DOHH2 (cell line): ENCODE measurements around the gene FBXO45.
"Not testable (repeated sequence)": the region's sequence is repeated elsewhere in the genome, so short reads cannot be mapped to it uniquely, and the experiment has no call there.

Source experiments
- H3F3A ChIP-seq: fragments of 200-600 bp; sonication (generic), shearing (Covaris generic); 2 replicates; pipeline ENCODE4 v1.6.0; 2016; ENCODE audit warnings: antibody characterized with exemption, mild to moderate bottlenecking; ENCODE audit not compliant: control insufficient read depth, insufficient read depth
- H3K27ac ChIP-seq: fragments of 200-600 bp; sonication (generic); 2 replicates; pipeline ENCODE4 v1.5.1; 2014; ENCODE audit warnings: low read depth, mild to moderate bottlenecking, low read length, moderate library complexity
- H3K27me3 ChIP-seq: fragments of 200-600 bp; sonication (generic); 2 replicates; pipeline ENCODE4 v1.6.1; 2014; ENCODE audit warnings: mild to moderate bottlenecking, low read length, mixed read lengths; ENCODE audit not compliant: control insufficient read depth
- H3K36me3 ChIP-seq: fragments of 200-600 bp; sonication (generic); 2 replicates; pipeline ENCODE4 v1.6.1; 2014; ENCODE audit warnings: mild to moderate bottlenecking, low read length, moderate library complexity, mixed read lengths; ENCODE audit not compliant: control insufficient read depth
- H3K4me1 ChIP-seq: fragments of 200-600 bp; sonication (generic); 2 replicates; pipeline ENCODE4 v1.6.1; 2014; ENCODE audit warnings: mild to moderate bottlenecking, low read length, mixed read lengths; ENCODE audit not compliant: control insufficient read depth
- H3K4me2 ChIP-seq: fragments of 200-600 bp; sonication (generic); 2 replicates; pipeline ENCODE4 v1.6.0; 2014; ENCODE audit warnings: mild to moderate bottlenecking, low read length, moderate library complexity
- H3K4me3 ChIP-seq: fragments of 200-600 bp; sonication (generic); 2 replicates; pipeline ENCODE4 v1.5.1; 2014; ENCODE audit warnings: mild to moderate bottlenecking, low read length, mixed read lengths
- H3K79me2 ChIP-seq: fragments of 200-600 bp; sonication (generic); 2 replicates; pipeline ENCODE4 v1.6.1; 2014; ENCODE audit warnings: mild to moderate bottlenecking, low read length, mixed read lengths; ENCODE audit not compliant: control insufficient read depth
- H3K9me2 ChIP-seq: fragments of 200-600 bp; sonication (generic); replicated peaks from 2 replicates; pipeline ENCODE4 v1.6.1; 2014; ENCODE audit warnings: mild to moderate bottlenecking, low read length, mixed read lengths; ENCODE audit not compliant: control insufficient read depth
- H3K9me3 ChIP-seq: fragments of 200-600 bp; sonication (generic); 2 replicates; pipeline ENCODE4 v1.6.1; 2014; ENCODE audit warnings: antibody characterized with exemption, low read length, mixed read lengths; ENCODE audit not compliant: control insufficient read depth, insufficient read depth
- H4K20me1 ChIP-seq: fragments of 200-600 bp; sonication (generic); 2 replicates; pipeline ENCODE4 v1.6.0; 2014; ENCODE audit warnings: low read depth, mild to moderate bottlenecking, antibody characterized with exemption, low read length, moderate library complexity; ENCODE audit not compliant: control insufficient read depth, insufficient read depth
- EZH2phosphoT487 ChIP-seq: fragments of 200-600 bp; sonication (generic); IDR thresholded peaks from 2 replicates; pipeline ENCODE4 v1.6.1; 2017; ENCODE audit warnings: borderline replicate concordance, mild to moderate bottlenecking, antibody characterized with exemption, low read length, moderate library complexity, mixed read lengths
- TF ChIP-seq, protein P1 (sequence below): fragments of 200-600 bp; sonication (generic); IDR thresholded peaks from one replicate; pipeline ENCODE4 v1.5.1; 2014; ENCODE audit warnings: antibody characterized with exemption, mild to moderate bottlenecking, low read depth, low read length; ENCODE audit not compliant: poor library complexity, severe bottlenecking

Gene FBXO45

GRCh38 chr3:196563721-196564225, 4.7 kb upstream of the FBXO45 start:
- H3K9me2 ChIP-seq = no peaks in the 10 kb centered on the region
- H3K79me2 ChIP-seq = peaks cover 25% of the 10 kb centered on the region
- H3K27ac ChIP-seq = no peak overlapping the region
- no peaks in the 10 kb centered on the region for H3F3A ChIP-seq
- no peaks in the 10 kb centered on the region for H3K9me3 ChIP-seq
- no peak overlapping the region for H3K4me2 ChIP-seq
- no peak overlapping the region for H3K4me3 ChIP-seq
- TF ChIP-seq, protein P1, sequence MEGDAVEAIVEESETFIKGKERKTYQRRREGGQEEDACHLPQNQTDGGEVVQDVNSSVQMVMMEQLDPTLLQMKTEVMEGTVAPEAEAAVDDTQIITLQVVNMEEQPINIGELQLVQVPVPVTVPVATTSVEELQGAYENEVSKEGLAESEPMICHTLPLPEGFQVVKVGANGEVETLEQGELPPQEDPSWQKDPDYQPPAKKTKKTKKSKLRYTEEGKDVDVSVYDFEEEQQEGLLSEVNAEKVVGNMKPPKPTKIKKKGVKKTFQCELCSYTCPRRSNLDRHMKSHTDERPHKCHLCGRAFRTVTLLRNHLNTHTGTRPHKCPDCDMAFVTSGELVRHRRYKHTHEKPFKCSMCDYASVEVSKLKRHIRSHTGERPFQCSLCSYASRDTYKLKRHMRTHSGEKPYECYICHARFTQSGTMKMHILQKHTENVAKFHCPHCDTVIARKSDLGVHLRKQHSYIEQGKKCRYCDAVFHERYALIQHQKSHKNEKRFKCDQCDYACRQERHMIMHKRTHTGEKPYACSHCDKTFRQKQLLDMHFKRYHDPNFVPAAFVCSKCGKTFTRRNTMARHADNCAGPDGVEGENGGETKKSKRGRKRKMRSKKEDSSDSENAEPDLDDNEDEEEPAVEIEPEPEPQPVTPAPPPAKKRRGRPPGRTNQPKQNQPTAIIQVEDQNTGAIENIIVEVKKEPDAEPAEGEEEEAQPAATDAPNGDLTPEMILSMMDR = no peak
- TF ChIP-seq EZH2phosphoT487 = no peak
- no peaks in the 10 kb centered on the region for H3K27me3 ChIP-seq
- peaks cover 21% of the 10 kb centered on the region for H3K36me3 ChIP-seq
- peaks cover 7% of the 10 kb centered on the region for H3K4me1 ChIP-seq
- H4K20me1 ChIP-seq = no peaks in the 10 kb centered on the region

- Histone ChIP-seq H3K4me1 (peaks cover 33% of the 10 kb centered on the region), H3K79me2 (peaks cover 73% of the 10 kb centered on the region), H3K36me3 (peaks cover 13% of the 10 kb centered on the region), H3K9me2 (no peaks in the 10 kb centered on the region), H3K4me2 (peak overlapping the region; percentile 77), H3K27me3 (no peaks in the 10 kb centered on the region), H3K27ac (no peak overlapping the region), H3K4me3 (peak overlapping the region; percentile 80), H3K9me3 (no peaks in the 10 kb centered on the region), H4K20me1 (peaks cover 5% of the 10 kb centered on the region; the same call in 1 of the 2 replicates), H3F3A (peaks cover 4% of the 10 kb centered on the region; the same call in 1 of the 2 replicates)
- TF ChIP-seq EZH2phosphoT487 = no peak
- TF ChIP-seq, protein P1 = no peak
Measured at GRCh38 chr3:196569003-196569516, 600 bp downstream of the FBXO45 start.

- not testable (repeated sequence) for H3F3A ChIP-seq, H3K4me3 ChIP-seq, H3K27ac ChIP-seq, H3K9me2 ChIP-seq, H3K27me3 ChIP-seq, H3K9me3 ChIP-seq
- H3K36me3 ChIP-seq = peaks cover 15% of the 10 kb centered on the region
- peaks cover 10% of the 10 kb centered on the region; the same call in 1 of the 2 replicates for H4K20me1 ChIP-seq
- H3K4me1 ChIP-seq = peaks cover 33% of the 10 kb centered on the region
- H3K79me2 ChIP-seq = peaks cover 83% of the 10 kb centered on the region
- H3K4me2 ChIP-seq = peak overlapping the region; percentile 77
Measured at GRCh38 chr3:196570332-196570731, 1.9 kb downstream of the FBXO45 start.

GRCh38 chr3:196572389-196572788, 3.9 kb downstream of the FBXO45 start:
- H3K4me1 ChIP-seq = peaks cover 28% of the 10 kb centered on the region
- H3K9me2 ChIP-seq = no peaks in the 10 kb centered on the region
- peaks cover 4% of the 10 kb centered on the region; the same call in 1 of the 2 replicates for H3F3A ChIP-seq
- H3K79me2 ChIP-seq = peaks cover 93% of the 10 kb centered on the region
- no peak for TF ChIP-seq EZH2phosphoT487
- TF ChIP-seq, protein P1 = no peak
- peak overlapping the region; percentile 37 for H3K4me2 ChIP-seq
- H4K20me1 ChIP-seq = peaks cover 10% of the 10 kb centered on the region; the same call in 1 of the 2 replicates
- no peak overlapping the region for H3K27ac ChIP-seq
- no peaks in the 10 kb centered on the region for H3K27me3 ChIP-seq
- H3K36me3 ChIP-seq = peaks cover 13% of the 10 kb centered on the region
- 0 out of 2 replicates have a peak overlapping the region, but pooled peaks have one; percentile 20 for H3K4me3 ChIP-seq
- no peaks in the 10 kb centered on the region for H3K9me3 ChIP-seq
